HCT116 (cell line): ENCODE measurements around the gene TEX11. TPM values are rescaled to one million over a fixed set of nuclear protein-coding genes. Genes with fewer than 3 reads are reported as not detected.

ENCODE experiments used
- ATAC-seq: fragments of 200-7000 bp; cut with Tn5 transposase; 2 replicates; pipeline ENCODE4 v1.9.1; 2020; ENCODE audit warnings: mild to moderate bottlenecking, moderate library complexity
- BruUV-seq: library from RNA; stranded (reverse); fragments of 400-500 nt; replicated peaks from 2 replicates; lab custom pipeline; 2021; lab: Mats Ljungman, UMichigan
- CTCF ChIA-PET: fragments of 300-600 bp; sonication (Branson Sonifier 250); formaldehyde crosslinking; loops from one replicate; lab custom pipeline; 2021; ENCODE audit warnings: antibody characterized with exemption; lab: Charles Lee
- POLR2A ChIA-PET: fragments of 300-600, 350-600 bp; sonication (Branson Sonifier 250); formaldehyde crosslinking; loops from one replicate; lab custom pipeline; 2021; ENCODE audit warnings: antibody characterized with exemption; lab: Charles Lee
- RAD21 ChIA-PET, 2 experiments: fragments of 300-600 bp; sonication (Branson Sonifier 250); formaldehyde crosslinking; loops; one replicate each; lab custom pipeline; 2023; ENCODE audit warnings: low total read pairs in 2 of 2; ENCODE audit not compliant: uncharacterized antibody in 2 of 2, unreplicated experiment in 2 of 2, low non-redundant PET in 1 of 2; lab: Charles Lee
- DNase-seq: peaks from one replicate; pipeline ENCODE4 v3.0.0-alpha.2; 2010; ENCODE audit warnings: low read depth, low spot score
- H2AFZ ChIP-seq: fragments of 200-600 bp; shearing (Covaris generic), sonication (generic); 2 replicates; pipeline ENCODE4 v1.6.1; 2017; ENCODE audit warnings: low read depth, mixed run types, mixed read lengths, antibody characterized with exemption, low read length; ENCODE audit not compliant: poor library complexity, severe bottlenecking
- H3K27ac ChIP-seq: 2 replicates; pipeline ENCODE4 v1.5.1; 2012; ENCODE audit warnings: low read depth, low read length
- H3K27me3 ChIP-seq: fragments of 200-600 bp; sonication (generic); 2 replicates; pipeline ENCODE4 v1.6.1; 2016; ENCODE audit warnings: mixed run types, low read length, mixed read lengths; ENCODE audit not compliant: insufficient read depth
- H3K36me3 ChIP-seq, 2 experiments: fragments of 200-500 bp in 1 of 2; fragments of 200-600 bp in 1 of 2; sonication (Bioruptor generic) in 1 of 2; sonication (generic) in 1 of 2; 2 replicates each; pipeline versions ENCODE4 v1.5.1 to v1.6.1; 2014 to 2016; ENCODE audit warnings: low read length in 2 of 2, inconsistent platforms in 1 of 2, mixed read lengths in 1 of 2, mixed run types in 1 of 2; ENCODE audit not compliant: insufficient read depth in 2 of 2, control insufficient read depth in 1 of 2
- H3K4me1 ChIP-seq, 2 experiments: fragments of 200-600 bp in 1 of 2; sonication (generic) in 1 of 2; 2 replicates each; pipeline versions ENCODE4 v1.5.1 to v1.6.1; 2012 to 2017; ENCODE audit warnings: low read length in 2 of 2, inconsistent platforms in 1 of 2, mild to moderate bottlenecking in 1 of 2, mixed read lengths in 1 of 2, mixed run types in 1 of 2, moderate library complexity in 1 of 2; ENCODE audit not compliant: insufficient read depth in 2 of 2, control insufficient read depth in 1 of 2
- H3K4me2 ChIP-seq: fragments of 200-600 bp; sonication (generic); 2 replicates; pipeline ENCODE4 v1.6.1; 2017; ENCODE audit warnings: mixed run types, low read length, mixed read lengths
- H3K4me3 ChIP-seq, 2 experiments: fragments of 200-600 bp in 1 of 2; sonication (generic) in 1 of 2; replicated peaks in 1 of 2; 2 replicates each; pipeline ENCODE4 v1.5.1; 2011 to 2016; ENCODE audit warnings: low read length in 2 of 2, control low read depth in 1 of 2, low read depth in 1 of 2, mild to moderate bottlenecking in 1 of 2, mixed read lengths in 1 of 2, mixed run types in 1 of 2
- H3K79me2 ChIP-seq: fragments of 200-600 bp; sonication (generic); 2 replicates; pipeline ENCODE4 v1.6.1; 2017; ENCODE audit warnings: mild to moderate bottlenecking, mixed run types, low read length, moderate library complexity, mixed read lengths; ENCODE audit not compliant: insufficient read depth
- H3K9ac ChIP-seq: fragments of 200-600 bp; sonication (generic); 2 replicates; pipeline ENCODE4 v1.6.1; 2016; ENCODE audit warnings: low read length, mixed read lengths
- H3K9me2 ChIP-seq: fragments of 200-600 bp; sonication (generic), shearing (Covaris generic); 2 replicates; pipeline ENCODE4 v1.6.1; 2017; ENCODE audit warnings: mixed run types, mild to moderate bottlenecking, moderate library complexity; ENCODE audit not compliant: insufficient read depth
- H3K9me3 ChIP-seq, 2 experiments: fragments of 200-500 bp in 1 of 2; fragments of 200-600 bp in 1 of 2; sonication (Bioruptor generic) in 1 of 2; sonication (generic) in 1 of 2; 2 replicates each; pipeline ENCODE4 v1.6.1; 2014 to 2017; ENCODE audit warnings: low read length in 2 of 2, mixed read lengths in 2 of 2, inconsistent platforms in 1 of 2, low read depth in 1 of 2, mild to moderate bottlenecking in 1 of 2, mixed run types in 1 of 2, moderate library complexity in 1 of 2; ENCODE audit not compliant: control insufficient read depth in 1 of 2, insufficient read depth in 1 of 2
- H4K20me1 ChIP-seq: fragments of 200-600 bp; sonication (generic), shearing (Covaris generic); 2 replicates; pipeline ENCODE4 v1.6.1; 2017; ENCODE audit warnings: mixed run types, mild to moderate bottlenecking, moderate library complexity; ENCODE audit not compliant: insufficient read depth
- CBX3 ChIP-seq: IDR thresholded peaks from 2 replicates; pipeline ENCODE4 v1.6.1; 2012; ENCODE audit warnings: low read depth
- CEBPB ChIP-seq: IDR thresholded peaks from 2 replicates; pipeline ENCODE4 v1.6.1; 2012; ENCODE audit warnings: low read depth
- EGR1 ChIP-seq: IDR thresholded peaks from 2 replicates; pipeline ENCODE4 v1.6.1; 2012; ENCODE audit warnings: low read depth
- ELF1 ChIP-seq: IDR thresholded peaks from 2 replicates; pipeline ENCODE4 v1.6.1; 2012; ENCODE audit warnings: low read depth, borderline replicate concordance
- EZH2 ChIP-seq: fragments of 200-600 bp; sonication (generic); IDR thresholded peaks from 2 replicates; pipeline ENCODE4 v1.6.1; 2017; ENCODE audit warnings: antibody characterized with exemption, mixed run types
- EZH2phosphoT487 ChIP-seq: fragments of 200-600 bp; IDR thresholded peaks from 2 replicates; pipeline ENCODE4 v1.6.1; 2018; ENCODE audit warnings: antibody characterized with exemption, borderline replicate concordance
- FOSL1 ChIP-seq: IDR thresholded peaks from 2 replicates; pipeline ENCODE4 v1.6.1; 2012; ENCODE audit warnings: low read depth
- JUND ChIP-seq: IDR thresholded peaks from 2 replicates; pipeline ENCODE4 v1.6.1; 2012
- MAX ChIP-seq: IDR thresholded peaks from 2 replicates; pipeline ENCODE4 v1.6.1; 2012
- POLR2AphosphoS5 ChIP-seq: IDR thresholded peaks from 2 replicates; pipeline ENCODE4 v1.6.1; 2011; ENCODE audit warnings: mild to moderate bottlenecking, low read depth, low read length, moderate library complexity
- RAD21 ChIP-seq: IDR thresholded peaks from 2 replicates; pipeline ENCODE4 v1.6.1; 2012; ENCODE audit warnings: low read depth, mild to moderate bottlenecking
- REST ChIP-seq: IDR thresholded peaks from 2 replicates; pipeline ENCODE4 v1.6.1; 2012; ENCODE audit warnings: low read depth
- SRF ChIP-seq: IDR thresholded peaks from 2 replicates; pipeline ENCODE4 v1.6.1; 2012; ENCODE audit warnings: low read depth
- TCF7L2 ChIP-seq: IDR thresholded peaks from 2 replicates; pipeline ENCODE4 v1.7.0; 2011; ENCODE audit warnings: borderline replicate concordance, inconsistent platforms; ENCODE audit not compliant: insufficient read depth, insufficient read length; ENCODE audit errors: extremely low read depth
- ZFX ChIP-seq: fragments of 450-650 bp; IDR thresholded peaks from 2 replicates; pipeline ENCODE4 v1.6.1; 2017
- ZNF274 ChIP-seq: fragments of 200-500 bp; sonication (Bioruptor generic); IDR thresholded peaks from 2 replicates; pipeline ENCODE4 v1.6.1; 2014; ENCODE audit warnings: mild to moderate bottlenecking, low read depth, low read length, inconsistent platforms
- intact Hi-C: fragments of 100-400 bp; cut with micrococcal nuclease; formaldehyde crosslinking; loops from 2 replicates; pipeline ENCODE4 v1.10.0; 2022
- total RNA-seq: library from RNA; stranded (reverse); gene quantifications from one replicate; pipeline ENCODE4 v1.2.1, GENCODE V29; 2021; ENCODE audit not compliant: unreplicated experiment
- TF ChIP-seq, protein P1 (sequence below): IDR thresholded peaks from 2 replicates; pipeline ENCODE4 v1.6.1; 2011; ENCODE audit warnings: mild to moderate bottlenecking, low read length, moderate library complexity; ENCODE audit not compliant: insufficient replicate concordance; ENCODE audit errors: extremely low read depth

Gene TEX11
- total RNA-seq, 1 experiment from 2014 or later, result 0.10 TPM

GRCh38 chrX:70553516-70553915 lies 355.0 kb downstream of the TEX11 start:
- Histone ChIP-seq H2AFZ (no peak overlapping the region), H4K20me1 (no peaks in the 10 kb centered on the region), H3K9me2 (no peaks in the 10 kb centered on the region), H3K4me1 (peaks cover 0 to 3% of the 10 kb centered on the region in 2 experiments; a peak in 2 of 4 replicates), H3K9ac (no peak overlapping the region), H3K4me3 (no peak overlapping the region), H3K27me3 (no peaks in the 10 kb centered on the region), H3K9me3 (no peaks in the 10 kb centered on the region), H3K4me2 (no peak overlapping the region), H3K36me3 (no peaks in the 10 kb centered on the region), H3K79me2 (no peaks in the 10 kb centered on the region), H3K27ac (no peak overlapping the region)
- RAD21 ChIA-PET, result interaction anchor here in 1 of 2 experiments (0.5 kb wide), 1 partner anchor 265 kb away, joined by 3 read pairs; no protein-coding TSS in a partner anchor
- CTCF ChIA-PET, result interaction anchor here (1.1 kb wide), 1 partner anchor 99 kb away, joined by 4 read pairs; no protein-coding TSS in a partner anchor
- POLR2A ChIA-PET, result interaction anchor here (0.6 kb wide), 1 partner anchor 71 kb away, joined by 4 read pairs; no protein-coding TSS in a partner anchor
- DNase-seq (no peak), ATAC-seq (no peak)
- no peak for TF ChIP-seq ELF1
- no peak for TF ChIP-seq EZH2phosphoT487
- TF ChIP-seq ZNF274, result no peak
- no peak for TF ChIP-seq RAD21
- no peak for TF ChIP-seq TCF7L2
- no peak for TF ChIP-seq JUND
- TF ChIP-seq CBX3, result no peak
- no peak for TF ChIP-seq EZH2
- TF ChIP-seq POLR2AphosphoS5, result no peak
- TF ChIP-seq, protein P1, sequence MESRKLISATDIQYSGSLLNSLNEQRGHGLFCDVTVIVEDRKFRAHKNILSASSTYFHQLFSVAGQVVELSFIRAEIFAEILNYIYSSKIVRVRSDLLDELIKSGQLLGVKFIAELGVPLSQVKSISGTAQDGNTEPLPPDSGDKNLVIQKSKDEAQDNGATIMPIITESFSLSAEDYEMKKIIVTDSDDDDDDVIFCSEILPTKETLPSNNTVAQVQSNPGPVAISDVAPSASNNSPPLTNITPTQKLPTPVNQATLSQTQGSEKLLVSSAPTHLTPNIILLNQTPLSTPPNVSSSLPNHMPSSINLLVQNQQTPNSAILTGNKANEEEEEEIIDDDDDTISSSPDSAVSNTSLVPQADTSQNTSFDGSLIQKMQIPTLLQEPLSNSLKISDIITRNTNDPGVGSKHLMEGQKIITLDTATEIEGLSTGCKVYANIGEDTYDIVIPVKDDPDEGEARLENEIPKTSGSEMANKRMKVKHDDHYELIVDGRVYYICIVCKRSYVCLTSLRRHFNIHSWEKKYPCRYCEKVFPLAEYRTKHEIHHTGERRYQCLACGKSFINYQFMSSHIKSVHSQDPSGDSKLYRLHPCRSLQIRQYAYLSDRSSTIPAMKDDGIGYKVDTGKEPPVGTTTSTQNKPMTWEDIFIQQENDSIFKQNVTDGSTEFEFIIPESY, result no peak
- TF ChIP-seq SRF, result no peak
- TF ChIP-seq FOSL1, result no peak
- no peak for TF ChIP-seq CEBPB
- no peak for TF ChIP-seq EGR1
- TF ChIP-seq ZFX, result no peak
- TF ChIP-seq MAX, result no peak
- TF ChIP-seq REST, result no peak
- intact Hi-C loops, result loop anchor here (5.0 kb wide), 1 partner anchor 101 kb away; no protein-coding TSS in a partner anchor
- BruUV-seq, result no TSS peak
